ENCODE data around the gene PRADC1.

PRADC1 gene

DNA sequence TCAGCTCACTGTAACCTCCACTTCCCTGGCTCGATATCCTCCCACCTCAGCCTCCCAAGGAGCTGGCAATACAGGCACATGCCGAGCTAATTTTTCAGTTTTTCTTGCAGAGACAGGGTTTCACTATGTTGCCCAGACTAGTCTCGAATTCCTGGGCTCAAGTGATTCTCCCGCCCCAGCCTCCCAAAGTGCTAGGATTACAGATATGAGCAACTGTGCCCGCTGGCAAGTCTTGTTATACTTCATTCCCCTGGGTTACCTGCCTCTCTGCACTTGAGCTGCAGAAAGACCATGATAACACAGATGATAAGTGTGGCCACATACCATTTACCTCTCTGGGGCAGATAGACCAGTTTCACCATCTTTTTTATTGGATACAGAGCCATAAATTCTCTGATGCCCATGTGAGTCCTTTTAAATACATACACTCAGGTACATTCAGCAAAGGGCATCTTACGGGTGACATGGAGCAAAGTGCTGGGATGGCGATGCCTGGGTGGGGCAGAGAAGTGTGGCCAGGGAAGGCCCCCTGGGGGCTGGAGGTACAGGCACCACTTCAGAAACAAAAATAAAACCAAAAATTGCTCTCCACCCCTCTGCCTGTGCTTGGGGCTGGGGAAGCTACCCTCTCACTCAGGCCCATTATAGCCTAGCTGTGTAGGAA is 21.4 kb upstream of the PRADC1 start:
- peak; percentile 67 for DNase-seq (ENCODE audit: low read depth)
- TF ChIP-seq CTCF (IDR thresholded peaks at IDR 0.05; ENCODE audit: insufficient read depth, low read depth, low read length, missing control alignments), result no peak
- H3K4me3 ChIP-seq (ENCODE audit: low read length), result no peak overlapping the region

- no peak for TF ChIP-seq CTCF (IDR thresholded peaks at IDR 0.05; ENCODE audit: insufficient read depth, low read depth, low read length, missing control alignments)
- H3K4me3 ChIP-seq (ENCODE audit: low read length), result no peak overlapping the region
- peak; percentile 59 for DNase-seq (ENCODE audit: low read depth)
Measured at GRCh38 chr2:73253901-73254300, 20.9 kb upstream of the PRADC1 start.

- DNase-seq (ENCODE audit: low read depth), result no peak
- no peak for TF ChIP-seq CTCF (IDR thresholded peaks at IDR 0.05; ENCODE audit: insufficient read depth, low read depth, low read length, missing control alignments)
- H3K4me3 ChIP-seq (ENCODE audit: low read length), result no peak overlapping the region
Measured at GRCh38 chr2:73253400-73253799, 20.4 kb upstream of the PRADC1 start.

DNA sequence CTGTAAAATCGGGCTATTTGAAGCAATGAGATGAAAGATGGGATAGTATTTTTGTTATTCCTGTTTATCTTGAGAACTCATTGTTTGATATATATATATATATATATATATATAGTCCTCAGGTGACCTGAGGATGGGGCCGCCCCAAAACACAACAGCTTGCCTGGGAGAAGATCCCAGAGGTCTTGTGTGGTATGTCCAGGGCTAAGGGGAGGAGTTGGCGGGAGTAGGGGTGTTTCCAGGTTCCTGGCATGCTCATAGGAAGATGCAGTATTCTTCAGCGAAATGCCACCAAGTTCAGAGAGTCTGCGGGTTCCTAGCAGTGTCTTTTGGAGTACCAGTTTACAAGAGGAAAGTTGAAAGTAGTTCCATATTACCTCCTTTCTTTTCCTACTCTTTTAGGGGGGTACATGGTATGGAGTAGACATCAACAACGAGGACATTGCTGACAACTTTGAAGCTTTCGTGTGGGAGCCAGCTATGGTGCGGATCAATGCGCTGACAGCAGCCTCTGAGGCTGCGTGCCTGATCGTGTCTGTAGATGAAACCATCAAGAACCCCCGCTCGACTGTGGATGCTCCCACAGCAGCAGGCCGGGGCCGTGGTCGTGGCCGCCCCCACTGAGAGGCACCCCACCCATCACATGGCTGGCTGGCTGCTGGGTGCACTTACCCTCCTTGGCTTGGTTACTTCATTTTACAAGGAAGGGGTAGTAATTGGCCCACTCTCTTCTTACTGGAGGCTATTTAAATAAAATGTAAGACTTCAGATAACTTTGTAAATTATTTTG is 19.4 kb upstream of the PRADC1 start:
- no peak for DNase-seq (ENCODE audit: low read depth)
- no peak overlapping the region for H3K4me3 ChIP-seq (ENCODE audit: low read length)
- no peak for TF ChIP-seq CTCF (IDR thresholded peaks at IDR 0.05; ENCODE audit: insufficient read depth, low read depth, low read length, missing control alignments)

GRCh38 chr2:73250872-73251846 is 18.1 kb upstream of the PRADC1 start:
- no peak for DNase-seq (ENCODE audit: low read depth)
- TF ChIP-seq CTCF (IDR thresholded peaks at IDR 0.05; ENCODE audit: insufficient read depth, low read depth, low read length, missing control alignments), result no peak
- H3K4me3 ChIP-seq (ENCODE audit: low read length), result no peak overlapping the region

- TF ChIP-seq CTCF (IDR thresholded peaks at IDR 0.05; ENCODE audit: insufficient read depth, low read depth, low read length, missing control alignments), result no peak
- no peak for DNase-seq (ENCODE audit: low read depth)
- H3K4me3 ChIP-seq (ENCODE audit: low read length), result no peak overlapping the region
Measured at GRCh38 chr2:73249636-73250035, 16.6 kb upstream of the PRADC1 start.
